ENCODE measurements around the gene PRSS27.
"Not testable (repeated sequence)": the region's sequence is repeated elsewhere in the genome, so short reads cannot be mapped to it uniquely, and the experiment has no call there.

The PRSS27 gene

DNA sequence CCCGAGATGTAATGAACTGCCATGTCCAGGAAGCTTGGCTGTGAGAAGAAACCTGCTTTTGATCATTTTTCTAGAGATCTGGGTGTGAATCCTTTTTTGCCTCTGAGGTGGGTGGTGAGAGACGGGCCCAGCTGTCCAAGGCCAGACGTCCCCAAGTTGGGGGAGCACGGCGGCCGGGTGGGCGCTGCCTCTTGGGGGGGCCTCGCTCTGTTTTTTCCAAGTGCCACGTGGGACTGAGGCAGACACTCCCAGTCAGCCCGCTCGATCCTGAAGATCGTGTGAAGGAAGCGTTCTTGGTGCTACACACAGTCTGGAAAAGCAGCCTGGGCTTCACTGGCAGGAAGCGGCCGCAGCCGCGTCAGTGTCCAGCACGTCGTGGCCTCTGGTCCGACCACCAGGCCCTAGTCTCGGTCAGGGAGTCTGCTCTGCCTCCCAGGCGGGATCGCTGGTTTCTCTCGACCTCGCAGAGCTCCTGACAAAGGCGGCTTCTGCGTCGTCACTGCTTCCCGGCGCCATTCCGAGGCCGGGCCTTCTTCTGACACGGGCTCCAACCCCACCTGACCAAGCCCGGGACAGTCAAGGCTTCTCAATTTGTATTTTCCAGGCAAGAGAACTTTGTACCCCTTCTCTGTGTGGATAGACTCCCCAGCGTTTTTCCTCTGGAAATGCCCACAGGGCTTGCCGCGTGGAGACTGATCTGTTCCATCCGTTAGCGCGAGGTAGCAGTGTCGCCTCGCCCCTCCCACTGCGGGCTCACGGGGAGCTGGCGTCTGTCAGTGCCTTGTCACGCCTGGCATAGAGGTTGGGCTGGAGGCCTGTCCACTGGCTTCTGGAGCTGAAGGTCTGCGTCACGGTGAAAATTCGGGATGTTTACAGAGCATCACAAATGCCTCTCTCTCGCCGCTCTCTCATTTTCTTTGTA is 12.4 kb downstream of the PRSS27 start:
- DNase-seq = no peak

DNA sequence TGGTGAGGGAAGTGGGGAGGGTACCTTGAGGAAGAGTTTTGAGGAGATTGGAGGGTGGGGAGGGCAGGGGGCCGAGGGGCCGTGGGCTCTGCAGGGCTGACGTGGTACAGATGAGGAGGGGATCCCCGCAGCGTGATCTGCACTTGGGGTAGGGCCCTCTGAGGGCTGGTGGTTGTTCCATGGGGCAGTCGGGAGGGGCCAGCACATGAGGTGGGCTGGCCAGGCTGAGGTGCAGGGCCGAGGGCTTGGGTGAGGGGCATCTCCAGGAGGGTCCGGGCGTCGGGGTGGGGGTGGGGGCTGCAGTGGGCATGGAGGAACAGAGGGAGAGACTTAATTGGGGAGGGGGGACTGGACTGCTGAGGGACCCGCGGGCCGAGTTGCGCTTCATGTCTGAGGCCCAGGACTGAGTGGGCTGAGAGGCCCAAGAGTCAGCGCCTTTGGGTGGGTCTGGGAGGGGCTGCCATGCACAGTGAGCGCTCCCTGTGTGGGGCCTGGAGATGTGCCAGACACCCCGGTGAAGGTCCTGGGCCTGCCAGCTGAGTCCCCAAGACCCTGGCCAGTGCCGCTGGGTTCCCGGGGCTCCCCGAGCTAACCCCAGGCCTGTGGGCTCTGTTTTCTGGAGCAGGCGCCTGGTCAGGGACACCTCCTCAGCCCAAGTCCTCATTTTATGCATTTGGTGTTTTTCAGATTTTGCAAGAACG is 13.3 kb downstream of the PRSS27 start:
- no peak for DNase-seq

GRCh38 chr16:2706085-2706484 is 13.9 kb downstream of the PRSS27 start:
- DNase-seq = no peak

DNA sequence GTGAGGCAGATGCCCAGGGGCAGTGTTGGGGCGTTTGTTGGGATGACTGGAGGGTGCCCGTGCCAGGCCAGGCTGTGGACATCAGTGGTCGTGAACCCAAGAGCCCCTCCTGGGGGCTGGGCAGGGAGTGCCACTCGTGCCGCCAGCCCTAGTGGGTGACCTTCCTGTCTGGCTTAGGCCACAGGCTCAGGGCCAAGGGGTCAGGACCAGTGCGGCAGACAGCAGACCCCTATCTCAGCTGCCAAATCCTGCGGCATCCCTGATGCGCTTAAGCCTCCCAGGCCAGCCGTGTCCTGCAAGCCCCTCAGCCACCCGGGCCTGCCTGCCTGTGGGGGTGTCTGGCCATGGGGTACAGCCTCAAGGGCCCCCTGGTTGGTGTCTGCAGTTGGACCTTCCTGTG is 14.7 kb downstream of the PRSS27 start:
- DNase-seq = no peak

DNA sequence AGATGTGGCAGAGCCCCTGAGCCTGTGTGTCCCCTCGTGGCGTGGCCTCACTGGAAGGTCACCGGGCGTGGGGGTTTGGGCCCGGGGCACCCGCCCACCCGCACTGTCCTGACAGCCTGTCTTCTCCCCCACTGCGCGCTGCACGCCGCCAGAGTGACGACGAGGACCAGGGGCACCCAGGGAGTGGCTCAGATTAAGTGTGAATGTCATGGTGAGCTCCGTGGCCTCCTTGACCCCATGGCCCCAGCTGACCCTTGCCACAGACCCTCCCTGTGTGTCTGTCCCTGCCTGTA is 15.1 kb downstream of the PRSS27 start:
- DNase-seq = no peak

GRCh38 chr16:2704166-2704982 is 15.7 kb downstream of the PRSS27 start:
- DNase-seq = no peak

DNA sequence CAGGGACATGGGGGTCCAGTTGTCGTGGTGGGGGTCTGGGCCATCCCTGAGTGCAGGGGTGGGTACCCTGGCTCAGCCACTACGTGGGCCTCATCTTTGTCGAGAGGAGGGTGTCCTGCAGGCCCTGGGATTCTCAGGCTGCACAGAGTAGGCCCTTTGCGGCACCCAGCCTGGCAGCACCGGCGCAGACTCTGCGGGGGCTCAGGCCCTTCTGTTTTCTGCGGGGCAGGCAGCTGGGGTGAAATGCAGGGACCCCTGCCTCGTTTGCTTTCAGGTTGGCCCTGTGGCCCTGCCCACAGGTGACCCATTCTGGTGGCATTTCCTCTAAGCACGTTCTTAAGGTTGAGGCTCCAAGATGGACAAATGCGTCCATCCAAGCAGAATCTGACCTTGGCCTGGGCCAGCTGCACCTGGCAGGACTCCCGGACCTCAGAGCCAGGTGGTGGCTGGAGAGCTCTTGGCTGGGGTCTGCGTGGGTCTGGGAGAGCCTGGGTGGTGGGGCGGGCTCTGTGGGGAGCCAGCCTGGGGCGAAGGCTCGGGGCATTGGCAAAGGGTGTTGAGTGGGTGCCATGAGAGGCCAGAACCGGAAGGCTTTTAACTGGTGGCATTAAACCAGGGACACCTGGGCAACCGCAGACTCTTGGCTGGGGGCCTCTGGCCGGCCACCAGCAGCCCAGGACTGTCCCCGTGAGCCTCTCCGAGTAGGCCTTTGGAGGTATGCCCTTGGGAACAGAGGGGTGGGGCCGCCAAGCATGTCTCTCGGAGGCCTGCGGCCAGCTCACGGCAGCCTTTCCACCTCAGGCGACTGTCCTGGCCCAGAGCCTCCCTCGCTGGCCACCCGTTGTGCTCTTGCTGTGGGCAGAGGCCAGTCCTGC is 16.9 kb downstream of the PRSS27 start:
- no peak for DNase-seq

DNA sequence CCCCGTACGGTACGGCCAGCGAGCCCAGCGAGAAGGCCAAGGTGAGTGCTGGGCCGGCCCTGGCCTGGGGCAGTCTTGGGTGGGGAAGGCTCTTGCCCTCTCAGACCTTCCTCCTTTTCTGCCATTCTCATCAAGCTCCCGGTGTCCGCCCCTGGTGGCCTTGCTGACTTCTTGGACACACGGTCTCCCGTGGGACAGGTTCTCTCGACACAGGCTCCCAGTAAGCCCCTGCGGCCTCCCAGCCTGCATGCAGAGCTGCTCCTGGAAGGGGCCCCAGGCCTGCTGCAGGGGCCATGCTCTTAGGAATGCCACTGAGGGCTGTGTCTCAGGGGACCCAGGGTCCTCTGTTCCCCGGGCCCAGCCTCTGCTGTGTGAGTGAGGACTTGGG is 17.6 kb downstream of the PRSS27 start:
- no peak for DNase-seq

DNA sequence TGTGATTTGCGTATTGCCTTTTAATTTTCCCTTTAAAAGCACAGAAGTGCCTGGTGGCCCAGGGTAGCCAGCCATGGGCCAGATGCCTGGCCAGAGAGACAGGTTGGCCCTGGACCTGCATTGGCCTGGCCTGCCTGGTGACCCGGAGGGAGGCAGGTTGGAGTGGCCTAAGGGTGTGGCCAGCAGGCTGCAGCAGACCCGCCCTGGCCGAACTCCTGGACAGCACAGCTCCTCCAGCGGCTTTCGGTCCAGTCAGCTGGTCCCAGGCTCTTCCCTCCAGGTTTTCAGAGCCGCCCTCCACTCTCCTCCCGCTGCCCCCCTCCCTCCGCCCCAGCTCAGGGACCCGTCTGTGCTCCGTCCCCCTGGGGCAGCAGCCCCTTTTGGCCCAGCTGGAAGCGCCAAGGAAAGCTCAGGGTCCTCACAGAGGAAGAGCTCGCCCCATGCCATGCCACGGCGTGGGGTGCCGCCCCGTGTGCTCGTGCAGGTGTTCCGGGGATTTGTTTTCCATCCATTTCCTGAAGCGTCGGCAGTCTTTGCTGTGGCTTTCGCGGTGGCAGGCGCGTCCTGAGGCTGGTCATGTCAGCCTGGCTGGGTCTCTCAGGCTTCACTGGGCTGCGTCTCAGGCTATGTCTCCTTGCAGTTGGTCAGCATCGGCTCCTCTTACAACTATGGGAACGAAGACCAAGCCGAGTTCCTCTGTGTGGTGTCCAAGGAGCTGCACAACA is 18.1 kb downstream of the PRSS27 start:
- no peak for DNase-seq

DNA sequence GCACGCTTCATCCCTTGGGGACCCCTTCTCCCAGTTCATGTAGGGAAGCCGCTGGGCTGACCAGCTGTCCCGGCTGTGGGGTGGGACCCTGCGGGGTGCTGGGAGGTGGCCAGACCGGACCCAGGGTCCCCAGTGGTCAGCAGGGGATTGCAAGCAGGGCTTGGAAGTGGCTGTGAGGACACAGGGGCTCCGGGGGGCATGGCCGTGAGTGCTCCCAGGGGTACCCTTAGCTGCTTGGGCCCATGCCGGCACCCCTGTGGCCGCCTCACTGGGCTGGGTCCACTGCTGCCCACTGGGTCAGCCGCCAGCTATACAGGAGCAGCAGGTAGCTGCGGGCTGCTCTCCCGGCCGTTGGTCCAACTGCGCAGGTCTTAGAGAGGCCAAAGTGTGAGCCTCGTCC is 18.8 kb downstream of the PRSS27 start:
- DNase-seq = no peak

- DNase-seq = no peak
Measured at GRCh38 chr16:2700786-2701185, 19.2 kb downstream of the PRSS27 start.

DNA sequence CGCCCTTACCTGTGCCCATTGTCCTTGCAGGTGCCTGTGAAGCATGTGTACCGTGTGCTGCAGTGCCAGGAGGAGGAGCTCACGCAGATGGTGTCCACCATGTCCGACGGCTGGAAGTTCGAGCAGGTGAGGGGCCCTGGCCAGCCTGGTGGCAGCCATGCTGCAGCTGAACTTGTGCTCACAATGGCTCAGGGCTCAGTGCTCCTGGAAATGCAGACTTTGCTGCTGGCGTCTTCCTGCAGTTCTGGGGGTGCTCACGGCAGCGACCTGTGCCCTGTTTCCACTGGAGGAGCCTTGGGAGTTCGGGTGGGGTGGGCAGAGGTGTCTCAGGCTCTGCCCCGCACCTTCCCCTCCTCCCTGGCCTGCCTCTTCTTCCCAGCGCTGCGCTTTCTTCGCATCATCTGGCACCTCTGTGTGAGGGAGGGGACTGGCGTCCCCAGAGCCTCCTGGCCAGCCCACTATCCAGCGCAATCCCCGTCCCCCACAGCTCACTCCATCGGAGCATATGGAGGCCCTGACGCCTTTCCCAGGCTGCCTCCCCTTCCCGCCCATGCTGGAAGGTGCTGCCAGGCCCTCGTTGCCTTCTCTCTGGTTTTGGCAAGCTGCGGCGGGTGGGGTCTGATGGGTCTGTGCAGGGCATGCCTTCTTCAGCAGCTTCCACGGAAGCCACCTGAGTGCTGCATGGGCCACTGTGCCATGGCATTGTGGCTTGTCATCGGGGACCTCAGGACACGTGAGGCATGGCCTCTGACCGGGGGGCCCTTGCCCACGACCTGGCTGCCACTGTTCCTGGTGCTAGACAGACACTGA is 20.0 kb downstream of the PRSS27 start:
- no peak for DNase-seq

GRCh38 chr16:2698965-2699750 is 20.9 kb downstream of the PRSS27 start:
- no peak for DNase-seq

GRCh38 chr16:2698103-2698870 is 21.7 kb downstream of the PRSS27 start:
- DNase-seq = no peak

DNA sequence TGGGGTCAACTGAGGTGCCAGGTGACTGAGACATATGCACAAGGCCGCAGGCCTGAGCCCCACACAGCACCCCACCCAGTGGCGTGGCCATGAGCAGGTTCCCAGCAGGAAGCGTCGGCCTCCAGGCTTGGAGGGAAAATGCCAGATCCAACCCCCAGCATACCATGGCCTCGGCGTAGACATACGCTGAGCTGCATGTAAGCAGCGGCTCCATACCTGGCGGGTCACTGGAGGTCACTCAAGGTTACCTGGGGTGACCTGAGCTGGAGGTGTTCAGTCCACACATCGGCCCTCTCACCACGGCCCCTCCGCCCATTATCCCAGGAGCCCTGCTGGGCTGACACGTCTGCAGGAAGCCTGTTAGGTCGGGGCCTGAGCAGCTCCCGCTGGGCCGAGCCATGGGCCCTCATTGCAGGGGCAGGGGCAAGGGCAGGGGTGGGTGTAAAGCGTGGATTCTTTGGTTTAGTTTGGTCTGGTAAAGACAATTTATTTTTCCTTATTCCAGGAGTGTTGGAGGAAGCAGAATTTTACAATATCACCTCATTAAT is 22.5 kb downstream of the PRSS27 start:
- no peak for DNase-seq

- DNase-seq = not testable (repeated sequence)
Measured at GRCh38 chr16:2696601-2697250, 23.3 kb downstream of the PRSS27 start.

GRCh38 chr16:2692948-2693651 is 26.9 kb downstream of the PRSS27 start:
- no peak for DNase-seq
